ENCODE data around the gene CDK3. TPM values are rescaled to one million over a fixed set of nuclear protein-coding genes. Genes with fewer than 3 reads are reported as not detected.

The CDK3 gene
- total and polyA plus RNA-seq, 2 donors (not counting 3 experiments of a cell fraction or from before 2014, with no cell fraction given) = 8.5 to 8.7 TPM

DNA sequence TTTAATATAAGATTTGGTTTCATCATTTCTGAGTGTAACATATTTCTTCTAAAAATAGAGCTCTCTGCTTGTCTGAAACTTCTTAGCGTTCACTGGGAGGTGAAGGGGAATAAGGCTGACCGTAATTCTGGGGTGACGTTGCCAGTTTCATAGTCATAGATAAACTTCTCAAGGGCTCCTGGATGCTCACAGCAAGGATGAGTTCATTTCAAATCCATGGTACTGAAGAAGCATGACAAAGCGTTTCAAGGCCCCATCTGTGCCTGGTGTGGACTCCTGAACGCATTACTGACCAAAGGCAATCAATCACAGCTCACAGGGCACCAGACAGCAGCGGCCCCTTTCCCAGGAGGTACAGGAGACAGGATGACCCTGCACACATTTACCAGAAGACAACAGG is 38.5 kb downstream of the CDK3 start:
- DNase-seq (ENCODE audit: low read depth, low spot score) = no peak
- Histone ChIP-seq H3K36me3 (ENCODE audit: control insufficient read depth in 2 of 2, extremely low read depth in 1 of 2, insufficient read depth in 2 of 2, low read length in 2 of 2) (peaks cover 22 to 43% of the 10 kb centered on the region in 2 experiments), H3K4me1 (ENCODE audit: control insufficient read depth, extremely low read depth, insufficient read depth, low read length) (no peaks in the 10 kb centered on the region), H3K9ac (replicated peaks; ENCODE audit: extremely low read depth, insufficient read depth, low read length) (no peak overlapping the region), H3K4me2 (ENCODE audit: insufficient read depth, low read length) (no peak overlapping the region), H3K27ac (ENCODE audit: insufficient read depth, low read depth, low read length) (no peak overlapping the region), H2AFZ (ENCODE audit: low read depth, low read length) (no peak overlapping the region), H4K20me1 (replicated peaks; ENCODE audit: control insufficient read depth, extremely low read depth, insufficient read depth, low read length) (no peaks in the 10 kb centered on the region), H3K79me2 (ENCODE audit: control insufficient read depth, insufficient read depth, low read length) (no peaks in the 10 kb centered on the region), H3K4me3 (replicated peaks in 1 of 3; ENCODE audit: insufficient read depth in 1 of 3, low read depth in 1 of 3, low read length in 3 of 3) (no peak overlapping the region), H3K27me3 (ENCODE audit: control insufficient read depth in 2 of 2, insufficient read depth in 2 of 2, low read length in 2 of 2) (no peaks in the 10 kb centered on the region), H3K9me3 (replicated peaks; ENCODE audit: control insufficient read depth, insufficient read depth, low read length) (no peaks in the 10 kb centered on the region), H3K9me1 (replicated peaks; ENCODE audit: control insufficient read depth, extremely low read depth, insufficient read depth, low read length) (no peaks in the 10 kb centered on the region)
- dilution Hi-C loops (cut with MboI; ENCODE audit: extremely low pct_ligation_motif_present, low sequenced_read_pairs) = no loop called here
- CTCF ChIA-PET = interaction anchor here (1.0 to 3.7 kb wide), 2 partner anchors 8 to 25 kb away, joined by 3 to 19 read pairs; no protein-coding TSS in a partner anchor
- BruUV-seq (replicated peaks) = TSS peak; percentile 68
- FAIRE-seq = no peak
- TF ChIP-seq, protein P1, sequence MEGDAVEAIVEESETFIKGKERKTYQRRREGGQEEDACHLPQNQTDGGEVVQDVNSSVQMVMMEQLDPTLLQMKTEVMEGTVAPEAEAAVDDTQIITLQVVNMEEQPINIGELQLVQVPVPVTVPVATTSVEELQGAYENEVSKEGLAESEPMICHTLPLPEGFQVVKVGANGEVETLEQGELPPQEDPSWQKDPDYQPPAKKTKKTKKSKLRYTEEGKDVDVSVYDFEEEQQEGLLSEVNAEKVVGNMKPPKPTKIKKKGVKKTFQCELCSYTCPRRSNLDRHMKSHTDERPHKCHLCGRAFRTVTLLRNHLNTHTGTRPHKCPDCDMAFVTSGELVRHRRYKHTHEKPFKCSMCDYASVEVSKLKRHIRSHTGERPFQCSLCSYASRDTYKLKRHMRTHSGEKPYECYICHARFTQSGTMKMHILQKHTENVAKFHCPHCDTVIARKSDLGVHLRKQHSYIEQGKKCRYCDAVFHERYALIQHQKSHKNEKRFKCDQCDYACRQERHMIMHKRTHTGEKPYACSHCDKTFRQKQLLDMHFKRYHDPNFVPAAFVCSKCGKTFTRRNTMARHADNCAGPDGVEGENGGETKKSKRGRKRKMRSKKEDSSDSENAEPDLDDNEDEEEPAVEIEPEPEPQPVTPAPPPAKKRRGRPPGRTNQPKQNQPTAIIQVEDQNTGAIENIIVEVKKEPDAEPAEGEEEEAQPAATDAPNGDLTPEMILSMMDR (IDR thresholded peaks at IDR 0.05; ENCODE audit: extremely low read depth in 1 of 2, insufficient read depth in 1 of 2, low read depth in 1 of 2, low read length in 2 of 2) = no peak
- TF ChIP-seq POLR2A (IDR thresholded peaks at IDR 0.05; ENCODE audit: low read depth, low read length) (no peak), FOS (IDR thresholded peaks at IDR 0.05; ENCODE audit: borderline replicate concordance, insufficient read depth, low read length) (no peak), MYC (IDR thresholded peaks at IDR 0.05; ENCODE audit: low read depth, low read length) (no peak), POLR2AphosphoS5 (IDR thresholded peaks at IDR 0.05; ENCODE audit: insufficient read depth, low read depth, low read length) (no peak), GATA2 (IDR thresholded peaks at IDR 0.05; ENCODE audit: insufficient read depth, insufficient read length, low read depth, low read length) (no peak), JUN (IDR thresholded peaks at IDR 0.05; ENCODE audit: borderline replicate concordance, insufficient read depth, insufficient read length, low read depth) (no peak), EZH2 (IDR thresholded peaks at IDR 0.05; ENCODE audit: borderline replicate concordance, low read depth, low read length, severe bottlenecking) (no peak)
- TF ChIP-seq, protein P2, sequence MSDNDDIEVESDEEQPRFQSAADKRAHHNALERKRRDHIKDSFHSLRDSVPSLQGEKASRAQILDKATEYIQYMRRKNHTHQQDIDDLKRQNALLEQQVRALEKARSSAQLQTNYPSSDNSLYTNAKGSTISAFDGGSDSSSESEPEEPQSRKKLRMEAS (IDR thresholded peaks at IDR 0.05; ENCODE audit: insufficient read depth, insufficient read length) = no peak
- intact Hi-C loops (cut with micrococcal nuclease) = no loop called here
- POLR2A ChIA-PET = no interaction called here
